Mesenteric fat pad (tissue), 1 donor: ENCODE data around the gene SIRT6. TPM values are rescaled to one million over a fixed set of nuclear protein-coding genes. Genes with fewer than 3 reads are reported as not detected.
A peak's percentile ranks its signal among the peaks of the same experiment; 100 is the strongest.
"Not testable (repeated sequence)": the region's sequence is repeated elsewhere in the genome, so short reads cannot be mapped to it uniquely, and the experiment has no call there.

ENCODE experiments used
- DNase-seq: peaks from one replicate; pipeline ENCODE4 v3.0.0-alpha.2; 2020; ENCODE audit warnings: low spot score
- long read RNA-seq: library from polyadenylated mRNA; unstranded; transcript quantifications from one replicate; pipeline ENCODE4 v2.0.0, GENCODE V29; 2020
- total RNA-seq: library from RNA; stranded (reverse); fragmentation: NEBNext Ultra II Directional; extraction: Animal tissue kit (Norgen Biotek cat#: 25700); gene quantifications from one replicate; pipeline ENCODE4 v1.2.1, GENCODE V29; 2021
- donor health status: DM: yes; HTN: yes; CAD: no.

The SIRT6 gene
- total RNA-seq = 20.7 TPM
- long read RNA-seq, transcript SIRT6-202 (8 exons, 1,641 nt) = major isoform, 22 of 37 reads
- long read RNA-seq, partial matches to known transcripts = 2 of 37 reads
- long read RNA-seq, other reads (novel, unspliced or antisense) = 10 of 37 reads

DNA sequence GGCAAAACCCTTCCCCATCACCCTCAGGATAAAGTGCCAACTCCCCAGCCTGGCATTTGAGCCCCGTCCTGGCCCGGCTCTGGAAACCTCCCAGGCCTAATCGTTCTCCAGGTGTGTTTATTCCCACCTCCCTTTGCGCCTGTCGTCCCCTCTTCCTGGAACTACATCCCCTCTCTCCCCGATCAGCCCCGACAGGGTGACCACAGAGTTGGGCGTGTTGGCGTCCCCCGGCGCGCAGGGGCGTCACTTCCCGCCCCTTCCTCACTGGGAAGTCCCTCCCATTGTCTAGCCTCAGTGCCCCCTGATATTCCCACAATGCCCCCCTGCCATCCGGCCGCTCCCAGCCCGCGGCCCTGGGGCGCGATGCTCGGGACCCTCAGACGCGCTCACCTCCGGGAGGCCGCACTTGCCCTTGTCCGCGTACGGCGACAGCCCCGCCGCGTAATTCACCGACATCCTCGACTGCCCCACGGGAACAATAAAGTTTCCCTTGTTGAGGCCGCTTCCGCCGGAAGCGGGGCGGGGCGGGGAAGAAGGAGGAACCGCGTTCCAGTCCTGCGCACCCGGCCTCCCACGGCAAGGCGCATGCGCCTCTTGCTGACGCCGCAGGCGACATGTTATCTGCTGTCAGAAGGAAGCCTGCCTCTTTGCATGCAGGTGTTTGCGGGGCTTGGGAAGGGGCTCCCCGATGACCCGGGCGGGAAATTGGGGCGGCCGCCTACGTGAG is at the start of gene SIRT6, which contains the start of gene ANKRD24:
Gene SIRT6 (minus strand): TSS at position 480 of the 727 bp plus-strand sequence. CDS start 24 bp downstream, at position 456.
Gene ANKRD24 (plus strand): TSS at position 606 of the 727 bp plus-strand sequence. CDS start 3,737 bp downstream, outside the sequence.
- peak; percentile 98 for DNase-seq

DNA sequence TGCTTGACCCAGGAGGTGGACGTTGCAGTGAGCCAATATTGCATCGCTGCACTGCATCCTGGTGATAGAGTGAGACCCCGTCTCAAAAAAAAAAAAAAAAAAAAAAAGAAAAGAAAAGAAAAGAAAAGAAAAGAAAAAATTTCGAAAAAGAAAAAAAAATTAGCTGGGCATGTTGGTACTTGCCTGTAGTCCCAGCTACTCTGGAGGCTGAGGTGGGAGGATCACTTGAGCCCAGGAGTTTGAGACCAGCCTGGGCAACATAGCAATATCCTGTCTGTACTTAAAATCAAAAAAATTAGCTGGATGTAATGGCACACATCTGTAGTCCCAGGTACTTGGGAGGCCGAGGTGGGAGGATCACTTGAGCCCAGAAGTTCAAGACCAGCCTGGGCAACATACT is 49.8 kb upstream of the SIRT6 start:
- DNase-seq = not testable (repeated sequence)

DNA sequence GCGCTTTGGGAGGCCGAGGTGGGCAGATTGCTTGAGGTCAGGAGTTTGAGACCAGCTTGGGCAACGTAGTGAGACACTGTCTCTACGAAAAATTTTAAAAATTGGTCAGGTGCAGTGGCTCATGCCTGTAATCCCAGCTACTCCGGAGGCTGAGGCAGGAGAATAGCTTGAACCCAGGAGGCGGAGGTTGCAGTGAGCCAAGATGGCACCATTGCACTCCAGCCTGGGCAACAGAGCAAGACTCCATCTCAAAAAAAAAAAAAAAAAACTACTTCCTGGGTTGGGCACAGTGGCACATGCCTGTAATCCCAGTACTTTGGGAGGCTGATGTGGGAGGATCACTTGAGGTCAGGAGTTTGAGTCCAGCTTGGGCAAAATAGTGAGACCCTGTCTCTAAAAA is 49.2 kb upstream of the SIRT6 start:
- DNase-seq = not testable (repeated sequence)

DNA sequence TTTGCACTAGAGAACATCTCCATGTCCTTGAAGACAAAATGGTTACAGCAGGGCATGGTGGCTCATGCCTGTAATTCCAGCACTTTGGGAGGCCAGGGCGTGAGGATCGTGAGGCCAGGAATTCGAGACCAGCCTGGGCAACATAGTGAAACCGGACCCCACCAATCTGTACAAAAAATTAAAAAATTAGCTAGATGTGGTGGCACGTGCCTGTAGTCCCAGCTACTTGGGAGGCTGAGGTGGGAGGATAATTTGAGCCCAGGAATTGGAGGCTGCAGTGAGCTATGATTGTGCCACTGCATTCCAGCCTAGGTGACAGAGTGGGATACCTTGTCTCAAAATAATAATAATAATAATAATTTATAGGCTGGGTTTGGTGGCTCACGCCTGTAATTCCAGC is 47.9 kb upstream of the SIRT6 start:
- not testable (repeated sequence) for DNase-seq

DNA sequence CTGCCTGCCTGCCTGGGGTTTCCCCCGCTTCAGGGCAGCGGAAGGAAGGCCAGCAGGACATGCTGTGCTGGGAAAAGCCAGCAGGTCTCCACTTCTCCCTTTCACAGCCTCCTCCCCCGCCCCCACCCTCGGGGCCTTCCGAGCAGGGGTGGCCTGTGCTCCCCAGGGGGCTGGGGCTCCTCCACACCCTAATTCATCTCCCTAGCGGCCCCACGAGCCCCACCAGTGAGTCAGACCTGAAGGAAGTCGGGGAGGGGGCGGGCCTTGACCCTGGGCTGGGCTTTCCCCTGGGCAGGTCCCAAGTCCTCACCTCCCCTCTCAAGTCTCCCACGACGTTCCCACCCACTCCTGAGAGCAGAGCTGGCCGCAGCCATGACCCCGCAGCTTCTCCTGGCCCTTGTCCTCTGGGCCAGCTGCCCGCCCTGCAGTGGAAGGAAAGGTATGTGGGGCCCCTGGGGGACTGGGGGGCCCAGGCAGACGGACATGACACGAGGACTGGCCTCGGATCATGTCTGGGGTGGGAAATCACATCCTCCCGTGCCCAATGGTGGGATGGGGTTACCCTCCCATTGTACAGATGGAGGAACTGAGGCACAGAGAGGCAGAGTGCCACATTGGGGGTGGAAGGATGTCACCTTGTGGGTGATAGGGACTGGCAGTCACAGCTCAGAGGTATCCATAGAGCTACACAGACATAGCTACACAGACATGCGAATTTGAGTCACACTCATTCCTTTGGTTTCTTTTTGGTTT is 47.0 kb upstream of the SIRT6 start, which contains the start of gene EBI3:
Gene EBI3 (plus strand): TSS at position 345 of the 753 bp plus-strand sequence. CDS start 28 bp downstream, at position 373.
- no peak for DNase-seq

DNA sequence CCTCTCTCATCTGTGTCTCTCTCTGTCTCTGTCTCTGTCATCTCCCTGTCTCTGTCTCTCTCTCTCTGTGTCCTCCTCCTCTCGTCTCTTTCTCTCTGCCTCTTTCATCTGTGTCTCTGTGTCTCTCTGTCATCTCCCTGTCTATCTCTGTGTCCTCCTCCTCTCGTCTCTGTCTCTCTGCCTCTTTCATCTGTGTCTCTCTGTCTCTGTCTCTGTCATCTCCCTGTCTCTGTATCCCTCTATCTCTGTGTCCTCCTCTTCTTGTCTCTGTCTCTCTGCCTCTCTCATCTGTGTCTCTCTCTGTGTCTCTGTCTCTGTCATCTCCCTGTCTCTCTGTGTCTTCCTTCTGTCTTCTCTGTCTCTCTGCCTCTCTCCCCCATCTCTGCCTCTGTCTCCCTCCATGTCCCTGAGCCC is 46.4 kb upstream of the SIRT6 start:
- DNase-seq = no peak

DNA sequence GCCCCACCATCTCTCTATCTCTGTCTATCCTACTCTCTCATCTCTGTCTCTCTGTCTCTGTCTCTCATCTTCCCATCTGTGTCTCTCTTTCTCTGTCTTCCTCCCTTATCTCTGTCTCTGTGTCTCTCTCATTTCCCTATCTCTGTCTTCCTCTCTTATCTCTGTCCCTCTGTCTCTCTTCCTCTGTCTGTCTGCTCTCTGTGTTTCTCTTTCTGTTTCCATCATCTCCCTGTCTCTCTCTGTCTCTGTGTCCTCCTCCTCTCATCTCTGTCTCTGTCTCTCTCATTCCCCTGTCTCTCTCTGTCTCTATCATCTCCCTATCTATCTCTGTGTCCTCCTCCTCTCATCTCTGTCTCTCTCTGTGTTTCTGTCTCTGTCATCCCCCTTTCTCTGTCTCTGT is 45.4 kb upstream of the SIRT6 start:
- no peak for DNase-seq

DNA sequence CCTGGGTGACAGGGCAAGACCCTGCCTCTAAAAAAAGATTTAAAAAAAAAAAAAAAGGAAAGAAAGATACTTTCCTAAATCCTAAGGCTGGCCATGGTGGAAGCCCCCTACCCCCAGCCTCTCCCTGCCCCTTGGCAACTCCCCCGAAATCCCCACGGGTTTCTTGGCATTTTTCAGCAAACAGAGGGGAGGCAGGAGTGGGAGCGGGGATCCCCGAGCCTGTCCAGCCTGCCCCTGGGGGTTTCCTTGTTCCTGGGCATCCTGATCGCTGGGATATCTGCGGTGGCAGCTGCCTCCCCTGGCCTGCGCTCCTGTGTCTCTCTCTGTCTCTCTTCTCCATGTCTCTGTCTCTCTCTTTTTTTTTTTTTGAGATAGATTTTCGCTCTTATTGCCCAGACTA is 43.5 kb upstream of the SIRT6 start:
- DNase-seq = no peak

DNA sequence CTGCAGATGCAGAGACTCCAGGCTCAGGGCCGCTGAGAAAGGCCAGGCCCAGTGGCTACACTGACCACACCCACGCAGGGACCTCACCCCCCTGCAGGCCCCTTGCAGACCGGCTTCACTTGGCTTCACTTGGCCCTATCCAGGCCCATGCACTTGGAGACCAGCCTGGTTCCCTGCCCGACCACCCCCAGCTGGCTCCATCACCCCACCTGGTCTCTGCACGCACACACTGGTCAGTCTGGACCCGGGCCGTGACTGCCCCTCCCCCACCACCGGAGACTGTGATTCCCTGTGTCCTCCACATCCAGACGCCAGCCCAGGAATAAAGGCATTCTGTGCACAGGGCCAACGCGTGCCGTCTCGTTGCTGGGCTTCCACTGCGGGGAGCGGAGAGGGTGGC is 42.1 kb upstream of the SIRT6 start:
- no peak for DNase-seq

DNA sequence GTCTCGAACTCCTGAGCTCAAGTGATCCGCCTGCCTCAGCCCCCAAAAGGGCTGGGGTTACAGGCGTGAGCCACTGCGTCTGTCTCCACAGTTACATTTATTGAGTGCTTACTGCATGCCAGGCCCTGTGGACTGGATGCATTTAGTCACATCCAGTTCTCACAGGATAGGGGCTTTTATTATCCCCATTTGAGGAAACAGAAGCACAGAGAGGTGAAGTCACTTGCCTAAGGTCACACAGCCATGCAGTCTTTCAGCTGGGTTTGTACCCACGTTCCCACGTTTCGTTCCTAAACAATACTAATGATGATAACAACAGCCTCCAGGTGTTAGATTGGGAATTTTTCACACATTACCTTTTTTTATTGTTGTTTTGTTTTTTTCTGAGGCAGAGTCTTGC is 37.8 kb upstream of the SIRT6 start:
- no peak for DNase-seq

DNA sequence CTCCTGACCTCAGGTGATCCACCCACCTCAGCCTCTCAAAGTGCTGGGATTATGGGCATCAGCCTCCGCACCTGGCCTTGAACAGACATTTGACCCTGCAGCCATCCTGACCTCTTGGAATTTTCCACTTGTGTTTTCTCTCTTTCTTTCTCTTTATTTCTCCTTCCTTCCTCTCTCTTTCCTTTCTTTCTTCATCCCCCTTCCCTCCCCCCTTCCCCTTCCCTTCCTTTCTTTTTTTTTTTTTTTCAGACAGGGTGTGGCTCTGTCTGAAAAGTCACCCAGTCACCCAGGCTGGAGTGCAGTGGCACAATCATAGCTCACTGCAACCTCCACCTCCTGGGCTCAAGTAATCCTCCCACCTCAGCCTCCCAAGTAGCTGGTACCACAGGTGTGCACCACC is 36.2 kb upstream of the SIRT6 start:
- DNase-seq = not testable (repeated sequence)

DNA sequence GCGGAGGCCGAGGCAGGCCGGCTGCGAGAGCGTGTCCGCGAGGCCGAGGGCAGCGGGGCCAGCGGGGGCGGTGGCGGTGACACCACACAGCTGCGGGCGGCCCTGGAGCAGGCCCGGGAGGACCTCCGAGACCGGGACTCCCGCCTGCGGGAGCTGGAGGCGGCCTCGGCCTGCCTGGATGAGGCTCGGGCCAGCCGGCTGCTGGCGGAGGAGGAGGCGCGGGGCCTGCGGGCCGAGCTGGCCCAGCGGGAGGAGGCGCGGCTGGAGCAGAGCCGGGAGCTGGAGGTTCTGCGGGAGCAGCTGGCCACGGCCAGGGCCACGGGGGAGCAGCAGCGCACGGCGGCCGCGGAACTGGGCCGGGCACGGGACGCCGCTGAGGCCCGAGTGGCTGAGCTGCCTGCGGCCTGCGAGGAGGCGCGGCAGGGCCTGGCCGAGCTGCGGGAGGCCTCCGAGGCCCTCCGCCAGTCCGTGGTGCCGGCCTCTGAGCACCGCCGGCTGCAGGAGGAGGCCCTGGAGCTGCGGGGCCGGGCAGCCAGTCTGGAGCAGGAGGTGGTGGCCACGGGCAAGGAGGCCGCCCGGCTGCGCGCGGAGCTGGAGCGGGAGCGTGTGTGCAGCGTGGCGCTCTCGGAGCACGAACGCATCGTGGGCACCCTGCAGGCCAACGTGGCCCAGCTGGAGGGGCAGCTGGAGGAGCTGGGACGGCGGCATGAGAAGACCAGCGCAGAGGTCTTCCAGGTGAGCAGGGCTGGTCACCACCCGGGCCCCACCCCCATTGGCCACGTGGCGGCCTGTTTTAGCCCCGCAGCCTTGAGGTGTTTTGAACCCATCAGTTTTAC is 35.3 kb upstream of the SIRT6 start:
- DNase-seq = no peak

DNA sequence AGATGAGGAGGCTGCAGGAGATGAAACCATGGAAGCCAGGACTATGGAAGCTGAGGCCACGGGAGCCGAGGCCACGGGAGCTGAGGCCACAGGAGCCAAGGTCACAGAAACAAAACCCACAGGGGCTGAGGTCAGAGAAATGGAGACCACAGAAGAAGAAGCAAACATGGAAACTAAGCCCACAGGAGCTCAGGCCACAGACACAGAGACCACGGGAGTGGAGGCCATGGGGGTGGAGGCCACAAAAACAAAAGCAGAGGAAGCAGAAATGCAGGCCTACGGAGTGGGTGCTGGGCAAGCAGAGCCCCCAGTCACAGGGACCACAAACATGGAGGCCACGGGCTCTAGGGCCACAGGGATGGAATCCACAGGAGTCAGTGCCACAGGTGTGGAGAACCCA is 34.5 kb upstream of the SIRT6 start:
- DNase-seq = no peak

DNA sequence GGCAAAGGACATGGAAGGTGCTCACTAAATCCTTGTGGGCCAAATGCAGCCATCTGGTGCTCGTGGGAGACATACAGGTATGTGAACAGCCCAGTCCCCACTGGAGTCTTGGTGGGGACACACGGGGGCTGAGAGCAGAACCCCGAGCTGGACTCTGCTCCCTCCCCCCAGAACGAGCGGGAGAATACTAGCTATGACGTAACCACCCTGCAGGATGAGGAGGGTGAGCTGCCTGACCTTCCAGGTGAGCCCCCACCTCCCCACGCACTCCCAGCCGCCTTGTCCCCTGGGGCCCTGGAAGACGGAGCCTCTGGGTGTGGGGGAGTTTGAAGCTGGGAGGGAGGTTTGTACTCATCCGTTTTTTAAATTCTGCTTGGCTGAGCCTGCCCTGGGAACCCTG is 33.4 kb upstream of the SIRT6 start:
- DNase-seq = no peak

DNA sequence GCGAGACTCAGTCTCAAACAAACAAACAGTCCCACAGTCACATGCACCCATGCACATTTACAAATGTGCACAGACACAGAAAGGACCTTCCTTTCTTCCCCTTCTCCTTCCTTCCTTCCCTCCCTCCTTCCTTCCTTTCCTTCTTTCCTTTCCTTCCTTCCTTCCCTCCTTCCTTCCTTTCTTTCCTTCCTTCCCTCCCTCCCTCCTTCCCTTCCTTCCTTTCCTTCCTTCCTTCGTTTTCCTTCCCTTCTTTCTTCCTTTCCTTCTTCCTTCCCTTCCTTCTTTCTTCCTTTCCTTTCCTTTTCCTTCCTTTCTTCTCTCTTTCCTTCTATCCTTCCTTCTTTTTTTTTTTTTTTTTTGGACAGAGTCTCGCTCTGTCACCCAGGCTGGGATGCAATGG is 30.8 kb upstream of the SIRT6 start:
- DNase-seq = no peak

DNA sequence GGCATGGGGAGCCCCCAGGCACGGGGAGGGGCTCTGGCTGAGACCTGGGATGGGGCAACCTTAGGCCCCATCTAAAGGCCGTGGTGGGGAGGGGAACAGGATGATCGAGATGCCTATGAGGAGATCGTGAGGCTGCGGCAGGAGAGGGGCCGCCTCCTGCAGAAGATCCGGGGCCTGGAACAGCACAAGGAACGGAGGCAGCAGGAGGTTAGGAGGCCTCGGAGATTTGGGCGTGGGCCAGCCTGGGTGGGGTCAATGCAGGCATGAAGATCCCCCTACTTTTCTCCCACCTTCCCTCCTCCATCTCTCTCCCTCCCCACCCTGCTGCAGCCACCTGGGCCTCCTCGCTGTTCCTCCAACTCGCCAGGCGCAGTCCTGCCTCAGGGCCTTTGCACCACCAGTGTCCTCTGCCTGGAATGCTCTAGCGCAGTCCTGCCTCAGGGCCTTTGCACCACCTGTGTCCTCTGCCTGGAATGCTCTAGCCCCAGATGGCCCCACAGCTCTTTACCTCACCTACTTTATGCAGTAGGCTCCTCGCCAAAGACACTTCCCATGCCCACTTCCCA is 27.9 kb upstream of the SIRT6 start:
- DNase-seq = no peak

DNA sequence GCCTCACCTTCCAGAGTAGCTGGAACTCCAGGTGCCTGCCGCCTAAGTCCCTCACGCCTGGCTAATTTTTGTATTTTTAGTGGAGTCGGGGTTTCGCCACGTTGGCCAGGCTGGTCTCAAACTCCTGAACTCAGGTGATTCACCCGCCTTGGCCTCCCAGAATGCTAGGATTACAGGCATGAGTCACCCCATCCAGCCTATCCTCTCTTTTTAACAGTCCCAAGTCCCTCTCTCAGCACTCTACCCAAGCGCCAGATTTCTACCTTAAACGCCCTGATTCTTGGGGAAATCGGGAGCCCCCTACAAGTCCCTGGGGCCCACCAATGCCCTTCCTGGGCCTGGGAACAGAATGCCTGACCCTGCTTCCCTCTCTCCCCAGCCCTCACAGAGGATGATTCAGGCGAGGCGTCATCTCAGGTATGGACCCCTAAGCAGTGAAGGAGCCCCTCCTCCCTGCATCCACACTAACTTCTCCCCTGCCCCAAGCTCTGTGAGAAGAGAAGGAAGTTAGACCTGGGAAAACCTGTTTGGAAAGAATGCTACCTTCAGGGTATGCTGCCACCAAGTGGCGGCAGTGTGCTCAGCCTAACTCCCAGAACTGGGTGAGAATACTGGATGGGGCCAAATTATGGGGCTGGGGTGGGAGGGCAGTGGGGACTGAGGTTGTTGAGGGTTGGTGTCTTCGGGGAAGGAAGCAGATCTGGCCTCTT is 26.2 kb upstream of the SIRT6 start:
- DNase-seq = no peak

DNA sequence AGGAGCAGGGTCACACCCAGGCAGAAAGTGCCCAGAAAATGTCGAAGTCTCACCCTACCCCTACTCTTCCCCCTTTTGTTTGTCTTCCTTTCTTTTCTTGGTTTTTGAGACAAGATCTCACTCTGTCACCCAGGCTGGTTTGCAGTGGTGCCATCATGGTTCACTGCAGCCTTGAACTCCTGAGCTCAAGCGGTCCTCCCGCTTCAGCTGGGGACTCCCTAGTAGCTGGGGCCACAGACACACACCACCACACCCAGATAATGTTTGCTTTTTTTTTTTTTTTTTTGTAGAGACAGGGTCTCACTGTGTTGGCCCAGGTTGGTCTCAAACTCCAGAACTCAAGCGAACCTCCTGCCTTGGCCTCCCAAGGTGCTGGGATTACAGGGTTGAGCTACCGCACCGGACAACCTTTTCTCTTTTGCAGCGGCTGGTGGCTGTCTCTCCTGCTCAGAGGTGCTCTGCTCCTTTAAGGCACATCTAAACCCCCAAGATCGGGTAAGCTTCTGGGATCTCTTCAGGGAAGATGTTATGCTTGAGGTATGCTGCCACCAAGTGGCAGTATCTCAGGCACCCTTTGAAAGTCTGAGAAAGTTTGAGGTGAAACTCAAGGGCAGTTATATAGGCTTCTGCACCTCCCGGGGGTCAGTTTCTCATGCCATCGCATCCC is 24.6 kb upstream of the SIRT6 start:
- DNase-seq = no peak

DNA sequence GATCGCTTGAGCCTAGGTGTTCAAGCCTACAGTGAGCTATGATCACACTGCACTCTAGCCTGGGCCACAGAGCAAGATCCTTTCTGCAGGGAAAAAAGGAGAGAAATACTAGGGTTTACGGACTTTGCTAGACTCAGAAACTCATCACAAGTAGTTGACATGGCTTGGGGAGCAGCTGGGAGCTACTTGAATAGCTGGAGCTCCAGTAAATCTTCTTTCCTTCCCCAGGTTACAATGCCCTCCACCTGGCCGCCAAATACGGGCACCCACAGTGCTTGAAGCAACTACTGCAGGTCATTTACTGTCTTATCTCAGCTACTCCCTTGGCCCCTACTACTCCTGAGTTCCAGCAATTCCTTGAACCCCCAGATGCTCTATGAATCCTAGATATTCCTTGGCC is 19.4 kb upstream of the SIRT6 start:
- DNase-seq = no peak
